Measurements from ENCODE around the gene NRXN2.
A peak's percentile ranks its signal among the peaks of the same experiment; 100 is the strongest.

NRXN2 gene

DNA sequence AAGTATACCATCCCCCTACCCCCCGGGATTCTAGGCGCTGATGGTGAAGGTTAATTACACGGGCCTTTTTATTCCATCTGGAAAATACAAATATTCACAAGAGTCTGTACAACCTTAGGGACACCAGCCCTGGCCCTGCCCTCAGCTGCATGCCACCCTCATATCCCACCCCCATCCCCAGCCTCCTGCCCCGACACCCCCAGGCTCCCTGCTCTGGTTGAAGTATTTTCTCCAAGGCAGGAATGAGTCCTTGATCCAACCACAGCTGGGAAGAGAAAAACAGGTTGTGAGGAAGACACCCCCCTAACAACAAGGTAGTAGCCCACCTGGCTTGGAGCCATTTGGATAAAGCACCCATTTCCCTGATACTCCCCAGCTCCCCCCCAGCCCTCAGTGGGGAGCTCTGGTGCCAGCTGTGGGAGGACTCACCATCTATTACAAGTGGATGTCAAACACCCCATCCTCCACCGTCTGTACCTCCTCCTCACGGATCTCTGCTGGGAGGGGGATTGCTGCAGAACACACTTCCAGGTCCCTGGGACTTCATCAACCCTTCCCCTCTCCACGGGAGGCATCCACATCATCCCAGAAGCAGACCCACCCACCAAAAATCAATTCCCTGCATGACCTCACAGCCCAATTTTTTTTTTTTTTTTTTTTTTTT, 4.0 kb upstream of the NRXN2 start:
- peaks cover 7% of the 10 kb centered on the region; the same call in 1 of the 2 replicates for H3K36me3 ChIP-seq (ENCODE audit: insufficient read depth, low read length)
- peaks cover 18% of the 10 kb centered on the region for H3K4me1 ChIP-seq (ENCODE audit: insufficient read depth, low read length, poor library complexity, severe bottlenecking)
- H3K9me2 ChIP-seq (replicated peaks; ENCODE audit: low read depth, low read length), result no peaks in the 10 kb centered on the region
- no peaks in the 10 kb centered on the region for H4K20me1 ChIP-seq (ENCODE audit: insufficient read depth, low read length, poor library complexity, severe bottlenecking)
- no peaks in the 10 kb centered on the region for H3K27me3 ChIP-seq (ENCODE audit: insufficient read depth, low read length, poor library complexity, severe bottlenecking)
- no peak overlapping the region for H3K9ac ChIP-seq (ENCODE audit: low read depth, low read length, poor library complexity, severe bottlenecking)
- H3K79me2 ChIP-seq (ENCODE audit: insufficient read depth, low read length), result no peaks in the 10 kb centered on the region
- H2AFZ ChIP-seq (ENCODE audit: low read length), result no peak overlapping the region
- no peak for TF ChIP-seq EZH2phosphoT487 (IDR thresholded peaks at IDR 0.05; ENCODE audit: borderline replicate concordance)
- no peak for TF ChIP-seq CTCF (conservative IDR thresholded peaks at IDR 0.05; ENCODE audit: low read length)
- H3K4me2 ChIP-seq (ENCODE audit: low read depth, low read length, poor library complexity, severe bottlenecking), result no peak overlapping the region
- H3F3A ChIP-seq (ENCODE audit: low read depth), result no peaks in the 10 kb centered on the region
- H3K9me3 ChIP-seq (ENCODE audit: insufficient read depth, low read depth, low read length), result no peaks in the 10 kb centered on the region
- no peak overlapping the region for H3K4me3 ChIP-seq (ENCODE audit: low read length, poor library complexity, severe bottlenecking)

- TF ChIP-seq CTCF (conservative IDR thresholded peaks at IDR 0.05; ENCODE audit: low read length), result no peak
- TF ChIP-seq EZH2phosphoT487 (IDR thresholded peaks at IDR 0.05; ENCODE audit: borderline replicate concordance), result no peak
- H3K27me3 ChIP-seq (ENCODE audit: insufficient read depth, low read length, poor library complexity, severe bottlenecking), result no peaks in the 10 kb centered on the region
- no peak overlapping the region for H3K4me2 ChIP-seq (ENCODE audit: low read depth, low read length, poor library complexity, severe bottlenecking)
Measured at GRCh38 chr11:64726211-64726641, 3.2 kb upstream of the NRXN2 start.

GRCh38 chr11:64724863-64725532, 2.0 kb upstream of the NRXN2 start:
- no peaks in the 10 kb centered on the region for H4K20me1 ChIP-seq (ENCODE audit: insufficient read depth, low read length, poor library complexity, severe bottlenecking)
- H3K4me3 ChIP-seq (ENCODE audit: low read length, poor library complexity, severe bottlenecking), result no peak overlapping the region
- H3K9me3 ChIP-seq (ENCODE audit: insufficient read depth, low read depth, low read length), result no peaks in the 10 kb centered on the region
- no peaks in the 10 kb centered on the region for H3K79me2 ChIP-seq (ENCODE audit: insufficient read depth, low read length)
- H3K9ac ChIP-seq (ENCODE audit: low read depth, low read length, poor library complexity, severe bottlenecking), result no peak overlapping the region
- H3K27me3 ChIP-seq (ENCODE audit: insufficient read depth, low read length, poor library complexity, severe bottlenecking), result no peaks in the 10 kb centered on the region
- TF ChIP-seq CTCF (conservative IDR thresholded peaks at IDR 0.05; ENCODE audit: low read length) (no peak), EZH2phosphoT487 (IDR thresholded peaks at IDR 0.05; ENCODE audit: borderline replicate concordance) (no peak)
- H3K36me3 ChIP-seq (ENCODE audit: insufficient read depth, low read length), result peaks cover 3% of the 10 kb centered on the region; the same call in 1 of the 2 replicates
- H3K4me2 ChIP-seq (ENCODE audit: low read depth, low read length, poor library complexity, severe bottlenecking), result peak overlapping the region; percentile 97
- H3F3A ChIP-seq (ENCODE audit: low read depth), result no peaks in the 10 kb centered on the region
- H2AFZ ChIP-seq (ENCODE audit: low read length), result no peak overlapping the region
- no peaks in the 10 kb centered on the region for H3K9me2 ChIP-seq (replicated peaks; ENCODE audit: low read depth, low read length)
- H3K4me1 ChIP-seq (ENCODE audit: insufficient read depth, low read length, poor library complexity, severe bottlenecking), result peaks cover 18% of the 10 kb centered on the region

More at GRCh38 chr11:64726211-64726641, 3.2 kb upstream of the NRXN2 start:
- Histone ChIP-seq H3K4me3 (ENCODE audit: low read length, poor library complexity, severe bottlenecking) (no peak overlapping the region), H2AFZ (ENCODE audit: low read length) (no peak overlapping the region), H3F3A (ENCODE audit: low read depth) (no peaks in the 10 kb centered on the region), H4K20me1 (ENCODE audit: insufficient read depth, low read length, poor library complexity, severe bottlenecking) (no peaks in the 10 kb centered on the region), H3K36me3 (ENCODE audit: insufficient read depth, low read length) (peaks cover 3% of the 10 kb centered on the region; the same call in 1 of the 2 replicates), H3K4me1 (ENCODE audit: insufficient read depth, low read length, poor library complexity, severe bottlenecking) (peaks cover 18% of the 10 kb centered on the region), H3K9me2 (replicated peaks; ENCODE audit: low read depth, low read length) (no peaks in the 10 kb centered on the region), H3K9me3 (ENCODE audit: insufficient read depth, low read depth, low read length) (no peaks in the 10 kb centered on the region), H3K79me2 (ENCODE audit: insufficient read depth, low read length) (no peaks in the 10 kb centered on the region), H3K9ac (ENCODE audit: low read depth, low read length, poor library complexity, severe bottlenecking) (no peak overlapping the region)

Data from Loucy (cell line).